Measurements from ENCODE around the gene PRPF19. TPM values are rescaled to one million over a fixed set of nuclear protein-coding genes. Genes with fewer than 3 reads are reported as not detected.
A peak's percentile ranks its signal among the peaks of the same experiment; 100 is the strongest.

The PRPF19 gene
- total and polyA plus RNA-seq, 9 of the 15 experiments (the other 6 are each of a cell fraction or from before 2014, with no cell fraction given): 9.4 to 212 (median 73.2) TPM

DNA sequence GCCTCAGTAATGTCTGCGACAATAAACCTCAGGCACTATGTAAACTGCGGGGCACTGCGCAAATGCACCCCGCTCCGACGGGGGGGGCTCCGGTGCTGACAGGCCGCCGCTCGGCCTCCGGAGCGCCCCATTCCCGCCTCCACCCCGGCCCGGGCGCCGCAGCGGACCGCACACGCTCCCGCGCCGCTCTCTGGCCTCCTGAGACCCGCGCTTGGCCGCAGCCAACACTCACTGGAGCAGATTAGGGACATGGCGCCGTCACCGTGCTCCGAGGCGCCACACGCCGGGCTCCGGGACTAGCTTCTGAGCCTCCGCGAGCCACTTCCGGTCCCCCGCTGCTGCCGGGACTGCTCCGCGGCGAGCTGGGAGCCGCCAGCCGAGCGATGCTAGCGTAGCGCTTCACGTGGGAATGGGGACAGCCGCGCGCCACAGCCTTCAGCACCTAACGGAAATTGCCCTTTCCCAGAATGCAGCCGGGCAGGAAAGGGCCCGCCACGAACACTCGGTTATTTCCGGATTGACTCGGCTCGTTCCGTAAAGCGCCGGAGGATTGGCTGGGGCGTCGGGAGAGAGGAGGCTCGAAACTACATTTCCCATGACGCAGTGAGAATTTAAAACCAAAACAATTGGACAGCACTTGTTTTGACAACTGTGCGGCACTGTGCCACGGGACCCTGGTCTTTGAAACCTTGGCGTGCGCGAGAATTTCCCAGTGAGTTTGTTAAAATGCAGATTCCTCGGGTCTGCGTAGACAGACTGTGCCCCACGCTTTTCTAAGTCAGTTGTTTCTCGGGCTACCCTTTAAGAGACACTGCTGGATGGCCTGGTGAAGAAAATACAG, at the start of gene PRPF19 (continued):
- TF ChIP-seq SMARCA4 (IDR thresholded peaks at IDR 0.05) (no peak), CTBP1 (IDR thresholded peaks at IDR 0.05; ENCODE audit: borderline replicate concordance) (peak; percentile 56; the same call in 1 of the 2 replicates), DACH1 (IDR thresholded peaks at IDR 0.05; ENCODE audit: partially characterized antibody) (no peak), BRD9 (IDR thresholded peaks at IDR 0.05; ENCODE audit: low read depth, partially characterized antibody) (no peak), PPARD (CRISPR knock-in tag; IDR thresholded peaks at IDR 0.05) (no peak), ZNF695 (CRISPR knock-in tag; IDR thresholded peaks at IDR 0.05) (no peak), ZNF785 (CRISPR knock-in tag; IDR thresholded peaks at IDR 0.05) (no peak), U2AF2 (optimal IDR thresholded peaks at IDR 0.05; ENCODE audit: low read depth, low read length) (no peak), DDX20 (tag; IDR thresholded peaks at IDR 0.05; ENCODE audit: low read depth) (no peak), MCM7 (IDR thresholded peaks at IDR 0.05) (no peak), EHMT2 (IDR thresholded peaks at IDR 0.05) (no peak), CUX1 (CRISPR knock-in tag; IDR thresholded peaks at IDR 0.05) (no peak), ZNF583 (CRISPR knock-in tag; IDR thresholded peaks at IDR 0.05) (0 out of 2 replicates have a peak, but pooled peaks have one; percentile 40)
- TF ChIP-seq, protein P1, sequence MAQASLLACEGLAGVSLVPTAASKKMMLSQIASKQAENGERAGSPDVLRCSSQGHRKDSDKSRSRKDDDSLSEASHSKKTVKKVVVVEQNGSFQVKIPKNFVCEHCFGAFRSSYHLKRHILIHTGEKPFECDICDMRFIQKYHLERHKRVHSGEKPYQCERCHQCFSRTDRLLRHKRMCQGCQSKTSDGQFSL (CRISPR knock-in tag; IDR thresholded peaks at IDR 0.05): peak; percentile 91
- TF ChIP-seq, protein P1 (tag; IDR thresholded peaks at IDR 0.05): 0 out of 4 replicates have a peak, but pooled peaks of 1 of the 2 experiments have one; percentile 40
- TF ChIP-seq, protein P2, sequence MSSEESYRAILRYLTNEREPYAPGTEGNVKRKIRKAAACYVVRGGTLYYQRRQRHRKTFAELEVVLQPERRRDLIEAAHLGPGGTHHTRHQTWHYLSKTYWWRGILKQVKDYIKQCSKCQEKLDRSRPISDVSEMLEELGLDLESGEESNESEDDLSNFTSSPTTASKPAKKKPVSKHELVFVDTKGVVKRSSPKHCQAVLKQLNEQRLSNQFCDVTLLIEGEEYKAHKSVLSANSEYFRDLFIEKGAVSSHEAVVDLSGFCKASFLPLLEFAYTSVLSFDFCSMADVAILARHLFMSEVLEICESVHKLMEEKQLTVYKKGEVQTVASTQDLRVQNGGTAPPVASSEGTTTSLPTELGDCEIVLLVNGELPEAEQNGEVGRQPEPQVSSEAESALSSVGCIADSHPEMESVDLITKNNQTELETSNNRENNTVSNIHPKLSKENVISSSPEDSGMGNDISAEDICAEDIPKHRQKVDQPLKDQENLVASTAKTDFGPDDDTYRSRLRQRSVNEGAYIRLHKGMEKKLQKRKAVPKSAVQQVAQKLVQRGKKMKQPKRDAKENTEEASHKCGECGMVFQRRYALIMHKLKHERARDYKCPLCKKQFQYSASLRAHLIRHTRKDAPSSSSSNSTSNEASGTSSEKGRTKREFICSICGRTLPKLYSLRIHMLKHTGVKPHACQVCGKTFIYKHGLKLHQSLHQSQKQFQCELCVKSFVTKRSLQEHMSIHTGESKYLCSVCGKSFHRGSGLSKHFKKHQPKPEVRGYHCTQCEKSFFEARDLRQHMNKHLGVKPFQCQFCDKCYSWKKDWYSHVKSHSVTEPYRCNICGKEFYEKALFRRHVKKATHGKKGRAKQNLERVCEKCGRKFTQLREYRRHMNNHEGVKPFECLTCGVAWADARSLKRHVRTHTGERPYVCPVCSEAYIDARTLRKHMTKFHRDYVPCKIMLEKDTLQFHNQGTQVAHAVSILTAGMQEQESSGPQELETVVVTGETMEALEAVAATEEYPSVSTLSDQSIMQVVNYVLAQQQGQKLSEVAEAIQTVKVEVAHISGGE (CRISPR knock-in tag; IDR thresholded peaks at IDR 0.05): peak in 2 of 3 experiments; percentile 74 to 90; a peak in 5 of 6 replicates
